KBM-7 (cell line): Measurements from ENCODE around the gene TASOR2.

Source experiments
- DNase-seq: peaks from one replicate; pipeline ENCODE4 v3.0.0-alpha.2; 2015
- in situ Hi-C: fragments of 300-500 bp; cut with MboI; formaldehyde crosslinking; loops from 2 replicates; pipeline ENCODE4 v1.14.3; 2020; ENCODE audit warnings: low sequenced_read_pairs, low pct_unique_long_range_greater_than_20kb, mixed read lengths

TASOR2 gene

GRCh38 chr10:5678397-5679036 is 6.1 kb upstream of the TASOR2 start:
- DNase-seq = no peak
- in situ Hi-C loops = no loop called here

GRCh38 chr10:5679037-5679435 is 5.6 kb upstream of the TASOR2 start:
- DNase-seq = no peak
- in situ Hi-C loops = no loop called here

DNA sequence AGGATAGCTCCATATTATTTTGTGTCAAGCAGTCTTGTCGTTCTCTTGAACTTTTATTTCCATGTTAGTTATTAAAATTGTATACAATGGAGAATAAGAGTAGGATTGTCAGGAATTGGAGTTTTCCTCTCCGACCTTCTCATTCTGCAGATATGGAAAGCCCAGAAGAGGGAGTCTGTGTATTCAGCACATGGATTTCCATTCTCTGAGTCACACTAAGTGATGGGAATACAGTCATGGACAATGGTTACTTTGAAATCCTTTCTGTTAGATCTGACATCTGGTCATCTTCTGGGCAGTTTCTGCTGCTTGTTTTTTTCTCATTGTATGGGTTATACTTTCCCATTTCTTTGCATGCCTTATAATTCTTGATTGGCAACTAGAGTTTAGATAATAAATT is 5.0 kb upstream of the TASOR2 start:
- DNase-seq = no peak
- in situ Hi-C loops = no loop called here

DNA sequence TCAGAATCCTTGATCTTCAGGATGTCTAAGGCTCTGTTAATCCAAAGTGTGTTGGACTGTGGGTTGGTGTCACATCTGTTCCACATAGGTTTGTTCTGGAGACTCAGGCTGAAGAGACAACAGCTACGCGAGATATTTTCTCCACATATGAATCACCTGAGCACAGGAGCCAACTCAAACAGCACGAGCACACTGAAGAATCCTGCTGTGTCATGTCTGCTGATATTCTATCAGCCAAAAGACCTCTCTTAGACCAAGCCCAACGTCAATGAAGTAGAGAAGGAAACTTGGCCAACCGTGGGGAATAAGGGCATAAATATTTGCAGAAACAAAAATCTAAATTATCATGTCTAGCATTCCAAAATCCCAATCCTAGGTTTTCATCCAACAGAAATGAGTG is 2.7 kb upstream of the TASOR2 start:
- DNase-seq = no peak
- in situ Hi-C loops = no loop called here

DNA sequence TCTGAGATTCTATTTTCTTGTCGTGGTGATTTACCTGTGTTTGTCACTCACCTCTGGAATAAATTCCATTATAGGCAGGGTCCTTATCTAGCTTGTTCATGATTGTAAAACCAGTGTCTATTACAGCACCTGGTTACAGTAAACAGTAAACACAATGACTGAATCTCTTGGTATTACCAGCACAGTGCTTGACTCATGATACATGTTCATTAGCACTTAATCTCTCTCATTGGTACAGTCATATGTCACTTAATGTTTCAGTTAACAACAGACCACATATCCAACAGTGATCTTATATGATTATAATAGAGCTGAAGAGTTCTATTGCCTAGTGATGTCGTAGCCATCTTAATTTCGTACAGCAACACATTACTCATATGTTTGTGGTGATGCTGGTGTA is 1.6 kb upstream of the TASOR2 start:
- in situ Hi-C loops = no loop called here
- DNase-seq = no peak

GRCh38 chr10:5684971-5685763 is 529 bp downstream of the TASOR2 start:
- DNase-seq = peak; percentile 77

DNA sequence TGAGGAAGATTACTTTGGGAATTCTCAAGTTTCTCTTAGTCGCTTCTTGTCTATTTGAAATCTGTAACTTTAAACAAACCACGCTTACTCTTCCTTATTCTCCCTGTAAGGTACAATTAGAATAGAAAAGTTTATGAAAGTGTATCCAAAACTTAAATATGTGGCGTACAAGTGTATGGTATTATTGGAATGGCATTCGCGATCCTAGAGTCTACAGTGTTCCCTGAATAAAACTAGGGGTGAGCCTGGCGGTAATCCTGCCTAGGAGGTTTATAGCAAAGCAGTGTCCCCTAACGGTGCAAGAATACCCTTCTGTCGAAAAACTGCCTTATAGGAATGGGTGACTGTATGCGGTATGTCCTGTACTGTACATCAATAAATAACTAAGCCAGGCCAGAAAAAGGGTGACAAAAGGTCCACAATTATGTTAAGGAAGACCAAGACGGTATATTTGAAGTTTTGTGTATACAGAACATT is 1.2 kb downstream of the TASOR2 start:
- in situ Hi-C loops = no loop called here
- DNase-seq = no peak

More at GRCh38 chr10:5684971-5685763, 529 bp downstream of the TASOR2 start:
- in situ Hi-C loops = no loop called here

GRCh38 chr10:5688587-5688986 is 3.9 kb downstream of the TASOR2 start:
- DNase-seq = no peak
- in situ Hi-C loops = no loop called here

DNA sequence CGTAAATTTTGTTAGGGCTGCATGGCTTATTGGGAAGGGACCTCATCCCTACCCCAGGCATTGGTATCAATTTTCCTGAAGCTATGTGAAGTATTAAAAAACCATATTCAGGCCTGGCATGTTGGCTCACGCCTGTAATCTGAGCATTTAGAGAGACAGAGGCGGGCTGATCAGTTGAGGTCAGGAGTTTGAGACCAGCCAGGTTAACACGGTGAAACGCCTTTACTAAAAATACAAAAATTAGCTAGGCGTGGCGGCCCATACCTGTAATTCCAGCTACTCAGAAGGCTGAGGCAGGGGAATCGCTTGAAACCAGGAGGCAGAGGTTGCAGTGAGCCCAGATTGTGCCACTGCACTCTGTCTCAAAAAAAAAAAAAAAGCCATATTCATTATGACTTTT is 7.1 kb downstream of the TASOR2 start:
- DNase-seq = no peak
- in situ Hi-C loops = no loop called here

DNA sequence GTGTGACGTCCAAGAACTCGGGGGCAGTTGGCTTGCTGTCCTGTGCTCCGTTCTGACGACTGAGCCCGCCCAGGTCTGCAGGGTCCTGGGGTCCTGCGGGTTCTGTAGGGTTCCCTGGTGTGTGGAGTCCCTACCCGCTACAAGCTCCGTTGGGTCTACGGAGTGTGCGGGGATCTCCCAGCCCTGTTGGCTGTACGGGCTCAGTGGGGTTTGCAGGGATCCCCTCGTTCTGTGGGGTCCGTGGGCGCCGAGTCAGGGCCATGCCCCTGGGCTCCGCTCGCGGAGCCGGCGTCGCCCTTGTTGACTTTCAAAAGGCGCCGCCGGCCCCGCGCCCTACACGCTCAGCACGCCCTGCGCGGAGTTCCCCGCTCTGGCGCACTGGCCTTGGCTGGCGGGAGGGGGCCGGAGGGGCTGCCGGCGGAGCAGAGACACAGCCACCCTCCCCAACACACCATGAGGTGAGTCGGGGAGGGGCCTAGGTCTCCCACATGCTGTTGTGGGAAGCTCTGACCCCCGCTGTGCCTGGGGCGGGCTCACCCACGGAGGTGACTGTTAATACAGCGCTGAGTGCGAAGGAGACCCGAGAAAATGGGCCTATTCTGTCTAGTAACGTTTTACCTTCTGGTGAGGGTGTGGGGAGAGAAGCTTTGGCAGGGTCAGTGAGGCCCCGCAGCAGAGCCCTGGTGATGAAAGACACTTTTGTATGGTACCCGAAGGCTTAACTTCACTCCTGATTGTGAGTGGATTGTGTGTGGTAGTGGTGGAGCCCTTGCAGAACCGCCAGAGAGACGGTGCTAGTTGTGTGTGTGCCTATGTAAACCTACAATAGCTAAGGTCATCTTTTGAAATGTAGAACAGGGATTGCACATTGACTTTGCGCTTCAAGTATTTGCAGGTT is 8.1 kb downstream of the TASOR2 start:
- no peak for DNase-seq
- in situ Hi-C loops = no loop called here

- in situ Hi-C loops = no loop called here
- no peak for DNase-seq
Measured at GRCh38 chr10:5694573-5694972, 9.9 kb downstream of the TASOR2 start.

- in situ Hi-C loops = no loop called here
- DNase-seq = no peak
Measured at GRCh38 chr10:5697342-5697741, 12.7 kb downstream of the TASOR2 start.

GRCh38 chr10:5698062-5698461 is 13.4 kb downstream of the TASOR2 start:
- in situ Hi-C loops = no loop called here
- no peak for DNase-seq

DNA sequence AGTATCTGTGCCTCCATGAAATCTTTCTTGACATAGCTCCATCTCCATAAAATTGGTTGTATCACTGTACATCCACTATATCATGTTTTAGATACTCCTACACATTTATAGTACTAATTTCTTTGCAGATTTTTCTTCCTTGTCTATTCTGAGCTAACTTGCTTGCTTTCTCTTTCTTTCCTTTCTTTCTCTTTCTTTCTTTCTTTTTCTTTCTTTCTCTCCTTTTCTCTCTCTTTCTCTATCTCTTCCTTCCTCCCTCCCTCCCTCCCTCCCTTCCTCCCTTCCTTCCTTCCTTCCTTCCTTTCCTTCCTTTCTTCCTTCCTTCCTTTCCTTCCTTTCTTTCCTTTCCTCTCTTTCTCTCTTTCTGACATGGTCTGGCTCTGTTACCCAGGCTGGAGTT is 23.7 kb downstream of the TASOR2 start:
- no peak for DNase-seq
- in situ Hi-C loops = no loop called here

DNA sequence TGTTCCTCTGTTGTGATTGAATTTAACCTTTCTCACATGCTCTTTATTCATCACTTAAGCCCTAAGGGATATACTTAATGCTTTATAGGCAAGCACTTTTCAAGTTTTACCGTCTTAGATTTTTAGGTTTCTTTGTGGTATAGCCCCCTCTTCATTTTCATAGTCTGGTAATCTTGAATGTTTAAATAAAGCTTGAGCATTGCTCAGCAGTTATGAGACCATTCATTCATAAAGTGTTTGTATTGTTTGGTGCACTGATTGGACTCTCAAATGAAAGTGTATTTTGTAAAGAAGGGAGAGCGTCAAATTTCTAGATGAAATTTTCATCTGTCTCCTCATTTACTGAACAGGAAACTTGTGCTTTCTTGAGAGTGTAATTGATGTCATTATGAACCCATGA is 25.2 kb downstream of the TASOR2 start:
- DNase-seq = no peak
- in situ Hi-C loops = no loop called here

DNA sequence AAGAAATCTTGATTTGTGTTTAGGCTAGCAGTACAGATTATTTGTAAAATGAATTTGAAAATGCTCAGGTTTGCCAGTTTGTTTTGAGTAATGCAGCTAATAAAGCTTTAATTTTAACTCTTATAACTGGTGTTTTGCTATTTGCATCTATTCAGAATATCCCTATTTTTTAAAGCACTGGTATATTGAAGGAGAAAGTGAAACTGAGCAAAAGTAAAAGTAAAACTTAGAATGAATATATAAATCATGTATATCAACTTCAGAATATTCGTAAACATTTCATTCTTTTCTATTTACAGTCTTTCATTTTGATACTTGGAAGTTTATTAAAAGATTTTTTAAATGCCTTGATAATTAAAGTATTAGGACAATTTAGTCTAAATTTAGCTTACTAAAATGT is 26.2 kb downstream of the TASOR2 start:
- DNase-seq = no peak
- in situ Hi-C loops = no loop called here

DNA sequence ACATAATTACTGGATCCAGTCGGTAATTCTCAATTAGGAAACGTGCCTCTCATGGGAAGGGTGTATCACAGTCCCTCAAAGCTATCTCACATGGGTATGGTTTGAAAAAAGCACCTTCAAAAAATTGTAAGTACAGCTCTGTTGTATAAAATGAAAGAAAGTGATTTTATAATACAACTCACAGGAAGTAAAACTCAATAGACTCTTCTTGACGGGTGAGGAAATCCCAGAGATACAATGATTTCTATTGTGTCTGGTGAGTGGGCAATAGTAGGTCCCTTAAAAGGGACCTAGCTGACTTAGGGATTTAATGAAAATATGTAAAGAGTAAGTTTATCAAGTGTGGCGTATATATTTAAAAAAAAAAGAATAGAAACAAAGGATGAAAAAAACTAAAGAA is 27.0 kb downstream of the TASOR2 start:
- in situ Hi-C loops = no loop called here
- DNase-seq = no peak

DNA sequence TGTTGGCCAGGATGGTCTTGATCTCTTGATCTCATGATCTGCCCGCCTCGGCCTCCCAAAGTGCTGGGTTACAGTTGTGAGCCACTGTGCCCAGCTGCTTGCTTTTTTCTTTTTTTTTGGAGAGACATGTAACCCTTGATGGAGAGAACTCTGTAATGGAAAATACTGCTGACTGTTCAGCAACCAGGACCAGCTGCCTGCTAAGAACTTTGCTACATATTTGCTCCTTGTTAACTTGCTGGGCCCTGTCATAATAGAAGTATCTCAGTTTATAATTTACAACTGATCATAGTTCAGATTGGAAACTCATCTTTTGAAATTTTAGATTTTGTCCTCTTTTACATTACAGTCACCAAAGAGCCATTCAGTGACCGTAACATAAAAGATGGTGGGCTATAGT is 34.9 kb downstream of the TASOR2 start:
- no peak for DNase-seq
- in situ Hi-C loops = no loop called here

GRCh38 chr10:5720182-5720581 is 35.5 kb downstream of the TASOR2 start:
- no peak for DNase-seq
- in situ Hi-C loops = no loop called here

DNA sequence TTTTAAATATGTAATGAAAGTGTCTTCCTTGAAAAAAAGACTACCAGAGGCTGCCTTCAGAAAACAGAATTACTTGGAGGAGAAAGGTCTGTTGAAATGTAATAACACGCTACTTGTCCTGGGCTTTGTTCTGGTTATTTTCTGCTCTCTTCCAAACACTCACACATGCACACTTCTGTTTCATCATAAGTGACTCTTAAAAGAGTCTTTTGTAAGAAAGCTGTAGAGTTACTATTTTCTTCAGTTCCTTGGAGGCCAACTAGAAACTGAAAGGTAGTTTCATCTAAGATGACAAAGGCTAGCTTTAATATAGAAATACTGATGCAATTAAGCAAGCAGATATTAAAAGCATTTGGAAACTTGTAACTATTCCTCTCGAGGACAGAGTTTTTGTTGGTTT is 39.1 kb downstream of the TASOR2 start:
- DNase-seq = no peak
- in situ Hi-C loops = no loop called here
